NCI-H2107 treated with DMSO at 0.1 percent for 48 hours (cell line): ENCODE measurements around the gene PRKCE.

Experiments used
- DNase-seq: peaks from one replicate; lab custom pipeline; 2025; ENCODE audit not compliant: unreplicated experiment; lab: John Stamatoyannopoulos, UW

Gene PRKCE

DNA sequence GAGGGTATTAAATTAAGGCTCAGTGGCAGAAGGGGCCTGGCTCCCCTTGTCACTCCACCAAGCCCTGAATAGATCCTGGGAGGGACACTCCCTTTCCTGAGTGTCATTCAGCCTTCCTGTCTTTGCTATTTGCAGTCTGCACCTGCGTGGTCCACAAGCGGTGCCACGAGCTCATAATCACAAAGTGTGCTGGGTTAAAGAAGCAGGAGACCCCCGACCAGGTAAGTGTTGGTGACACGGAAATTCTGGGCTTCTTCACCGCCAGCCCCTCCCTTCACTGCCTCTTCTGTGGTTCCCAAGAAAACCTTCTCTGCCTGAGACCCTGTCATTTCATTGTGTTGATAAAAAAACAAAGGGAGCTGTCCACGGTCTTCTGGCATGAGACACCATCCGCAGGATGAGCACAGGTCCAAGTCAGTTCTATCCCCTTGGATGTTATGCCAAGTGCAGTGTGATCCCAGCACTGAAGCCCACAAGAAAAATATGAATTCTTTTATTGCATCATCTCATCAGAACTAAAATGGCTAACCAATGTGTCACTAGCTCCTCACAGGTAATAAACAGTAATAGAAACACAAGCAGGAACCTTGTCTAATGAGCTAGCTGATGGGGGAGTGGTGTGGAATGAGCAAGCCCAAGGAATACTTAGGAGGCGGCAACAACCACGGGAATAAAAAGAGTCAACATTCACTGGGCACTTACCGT, 328.8 kb downstream of the PRKCE start:
- peak; percentile 47 for DNase-seq

DNA sequence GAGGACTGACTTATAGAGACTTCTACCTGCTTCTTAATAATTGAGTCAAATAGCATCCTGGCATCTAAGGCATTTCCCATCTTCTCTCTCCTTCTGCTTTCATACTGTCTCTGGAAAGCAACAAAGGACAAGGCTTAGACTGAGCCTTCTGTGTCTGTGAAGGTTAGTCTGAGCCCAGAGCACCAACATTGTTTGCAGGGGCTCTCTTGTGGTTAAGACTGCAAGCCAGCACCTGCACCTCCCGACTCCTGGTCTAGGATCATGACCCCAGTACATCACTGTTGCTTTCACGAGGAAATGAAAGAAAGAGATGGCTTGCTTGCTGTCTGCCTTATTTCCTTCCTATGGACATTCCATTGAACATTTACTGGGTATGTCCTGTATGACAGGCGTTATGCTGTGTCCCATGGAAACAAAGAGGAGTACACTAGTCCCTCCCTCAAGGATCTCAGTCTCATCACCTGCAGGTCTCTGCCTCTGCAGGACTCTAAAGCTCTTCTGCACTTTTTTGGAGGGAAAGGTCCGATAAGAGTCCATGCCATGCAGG, 330.0 kb downstream of the PRKCE start:
- no peak for DNase-seq

DNA sequence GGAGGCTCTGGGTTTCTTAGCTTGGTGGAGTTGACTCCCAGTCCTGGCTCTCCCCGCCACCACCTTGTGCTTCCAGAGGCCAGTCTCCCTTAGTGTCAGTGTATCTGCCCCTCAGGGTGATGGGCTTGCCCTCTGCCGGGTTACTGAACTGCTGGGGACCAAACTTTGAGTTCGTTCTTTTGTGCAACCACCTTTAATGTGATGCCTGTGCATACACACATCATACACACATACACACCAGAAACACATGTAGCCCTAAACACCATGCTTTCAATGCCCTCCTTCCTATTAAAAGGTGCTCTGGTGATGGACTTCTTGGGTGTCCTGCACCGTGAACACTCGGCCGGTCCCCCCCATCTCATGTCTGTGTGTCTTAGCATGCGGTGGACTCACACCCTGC, 330.6 kb downstream of the PRKCE start:
- DNase-seq, result no peak

DNA sequence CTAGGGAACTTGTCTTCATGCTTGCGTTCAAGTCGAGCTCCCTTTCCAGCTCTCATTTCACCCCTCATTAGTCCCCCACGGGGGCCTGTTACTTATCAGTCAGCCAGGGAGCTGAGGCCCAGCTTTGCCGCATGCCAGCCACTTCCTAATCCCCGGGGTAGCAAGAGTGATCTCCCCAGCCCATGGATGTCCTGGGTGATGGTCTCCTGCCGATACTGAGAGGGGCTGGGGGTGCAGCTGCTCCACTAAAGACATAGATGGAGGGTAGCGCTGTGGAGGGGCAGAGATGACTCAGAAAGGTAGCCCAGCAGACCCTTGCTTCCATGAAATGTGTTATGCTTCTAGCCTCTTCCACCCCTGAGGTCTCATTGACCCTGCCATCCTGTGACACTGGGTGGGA, 331.7 kb downstream of the PRKCE start:
- DNase-seq, result no peak

GRCh38 chr2:45984366-45984765, 332.9 kb downstream of the PRKCE start:
- DNase-seq, result no peak

GRCh38 chr2:45984896-45985473, 333.5 kb downstream of the PRKCE start:
- DNase-seq, result no peak

DNA sequence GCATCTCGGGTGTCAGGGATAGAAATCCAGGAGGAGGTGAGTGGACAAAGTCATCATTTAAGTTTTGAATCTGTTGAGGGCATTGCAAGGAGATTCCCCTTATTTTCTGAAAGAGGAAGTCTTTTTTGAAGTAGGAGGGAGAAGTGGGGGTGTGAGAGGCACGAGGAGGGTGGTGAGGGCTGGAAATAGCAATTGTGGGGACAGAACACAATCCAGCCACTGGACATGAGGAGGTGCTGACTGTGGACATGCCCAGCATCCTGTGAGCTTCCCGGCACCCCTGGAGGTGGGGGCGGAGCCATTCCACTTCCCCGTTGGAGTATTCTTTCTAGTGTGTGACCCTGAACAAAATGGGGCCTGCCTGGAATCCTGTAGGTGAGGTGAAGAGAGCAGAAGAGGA, 335.0 kb downstream of the PRKCE start:
- DNase-seq, result no peak

- DNase-seq, result no peak
Measured at GRCh38 chr2:45987856-45988255, 336.4 kb downstream of the PRKCE start.

DNA sequence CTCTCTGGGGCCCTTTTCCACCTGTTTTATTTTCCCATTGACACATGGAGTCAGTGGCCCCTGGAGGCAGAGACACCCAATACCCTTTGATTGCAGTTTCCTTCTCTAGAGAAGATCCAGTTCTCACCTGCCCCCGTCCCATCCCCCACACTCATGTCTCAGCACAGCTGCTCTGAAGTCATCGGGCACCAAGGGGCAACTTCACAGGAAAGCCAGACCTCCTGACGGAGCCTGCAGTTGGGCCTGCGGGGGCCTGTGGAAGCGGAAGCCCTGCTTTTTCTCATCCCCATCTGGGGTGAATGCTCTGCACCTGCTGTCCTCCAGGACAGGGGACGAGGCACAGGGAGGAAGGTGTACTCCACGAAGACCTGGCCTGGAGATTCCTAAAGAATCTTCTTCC, 337.4 kb downstream of the PRKCE start:
- peak; percentile 69 for DNase-seq

DNA sequence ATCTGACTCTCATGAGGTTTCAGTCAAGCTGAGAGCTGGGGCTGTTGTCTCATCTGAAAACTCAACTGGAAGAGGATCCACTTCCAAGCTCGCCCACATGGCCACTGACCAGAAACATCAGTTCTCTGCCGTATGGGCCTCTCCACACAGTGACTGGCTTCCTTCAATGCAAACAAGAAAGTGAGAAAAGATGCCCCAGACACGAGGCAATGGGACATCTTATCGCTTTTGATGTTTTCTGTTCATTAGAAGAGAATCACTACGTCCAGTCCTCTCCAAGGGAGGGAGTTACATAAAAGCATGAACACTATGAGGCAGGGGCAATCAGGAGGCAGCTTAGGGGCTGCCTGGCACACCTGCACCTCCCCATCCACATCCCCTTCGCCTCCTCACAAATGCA, 338.7 kb downstream of the PRKCE start:
- DNase-seq, result no peak

DNA sequence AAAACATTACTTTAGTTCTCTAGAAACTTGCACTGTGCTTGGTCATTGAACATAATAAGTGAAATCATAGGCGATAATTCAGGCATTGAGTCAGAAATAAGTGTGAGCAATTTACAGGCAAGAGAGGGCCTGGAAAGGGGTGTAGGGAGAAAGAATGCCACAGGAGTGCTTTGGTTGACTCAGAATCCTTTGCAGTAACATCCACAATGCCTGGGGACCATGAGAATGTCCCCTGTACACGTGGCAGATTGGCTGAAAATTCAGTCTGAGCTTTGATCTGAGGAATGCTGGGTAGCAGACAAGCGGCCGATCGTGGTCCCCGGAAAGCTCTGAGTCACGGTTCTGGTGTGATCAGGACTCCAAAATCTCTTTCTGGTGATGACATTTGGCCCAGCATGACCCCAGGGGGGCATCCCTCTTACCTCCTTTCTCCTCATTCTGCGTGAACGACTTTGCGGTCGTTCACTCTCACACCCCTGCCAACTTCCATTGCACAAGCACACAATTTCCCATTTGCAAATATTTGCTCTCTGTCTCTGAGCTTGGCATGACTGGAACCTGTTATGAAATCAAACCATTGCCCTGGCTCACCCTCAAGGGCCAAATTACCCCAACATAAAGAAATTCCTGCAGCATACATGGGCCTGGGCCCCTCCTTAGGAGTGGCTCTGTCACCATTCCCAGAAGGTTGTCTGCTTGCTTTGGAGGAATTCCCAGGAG, 340.7 kb downstream of the PRKCE start:
- peak; percentile 30 for DNase-seq

- DNase-seq, result no peak
Measured at GRCh38 chr2:45992741-45993475, 341.4 kb downstream of the PRKCE start.

- peak; percentile 44 for DNase-seq
Measured at GRCh38 chr2:45993476-45993991, 342.1 kb downstream of the PRKCE start.

GRCh38 chr2:45994060-45994459, 342.6 kb downstream of the PRKCE start:
- DNase-seq, result no peak

DNA sequence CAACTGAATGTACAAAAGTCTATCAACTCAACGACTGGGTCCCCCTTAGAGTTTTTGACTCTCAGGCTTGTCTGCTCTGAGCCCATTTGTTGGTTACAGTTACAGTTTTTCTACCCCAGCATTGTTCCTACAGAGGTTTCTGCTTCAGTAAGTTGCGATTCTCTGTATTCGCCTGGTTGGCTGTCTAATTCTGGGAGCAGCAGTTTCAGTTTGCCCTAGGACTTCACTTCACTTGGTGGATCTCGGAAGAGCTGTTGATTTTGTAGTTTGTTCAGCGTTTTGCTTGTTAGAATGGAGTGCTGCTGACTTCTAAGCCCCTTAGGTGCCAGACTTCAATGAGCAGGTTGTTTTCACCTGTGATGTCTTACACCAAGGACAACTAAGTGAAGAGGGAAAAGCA, 349.2 kb downstream of the PRKCE start:
- no peak for DNase-seq

- no peak for DNase-seq
Measured at GRCh38 chr2:46001290-46001689, 349.8 kb downstream of the PRKCE start.

- no peak for DNase-seq
Measured at GRCh38 chr2:46001741-46002506, 350.4 kb downstream of the PRKCE start.

- DNase-seq, result no peak
Measured at GRCh38 chr2:46002507-46002883, 351.0 kb downstream of the PRKCE start.

GRCh38 chr2:46002947-46003346, 351.5 kb downstream of the PRKCE start:
- DNase-seq, result no peak

GRCh38 chr2:46003903-46004473, 352.5 kb downstream of the PRKCE start:
- DNase-seq, result no peak
